Lower lobe of right lung (tissue), 2 donors: ENCODE data around the gene MCRIP2. TPM values are rescaled to one million over a fixed set of nuclear protein-coding genes. Genes with fewer than 3 reads are reported as not detected.
"Not testable (repeated sequence)": the region's sequence is repeated elsewhere in the genome, so short reads cannot be mapped to it uniquely, and the experiment has no call there.

Experiments used
- ATAC-seq, 2 donors: fragments of 200-7000 bp; cut with Tn5 transposase; one replicate each; pipeline ENCODE4 v1.9.1; 2020 to 2022; ENCODE audit warnings: mild to moderate bottlenecking in 2 of 2, moderate library complexity in 2 of 2
- DNase-seq: peaks from one replicate; pipeline ENCODE4 v3.0.0-alpha.2; 2020
- H3K27ac ChIP-seq: fragments of 200-600 bp; one replicate; pipeline ENCODE4 v1.8.0; 2022
- H3K27me3 ChIP-seq: fragments of 200-600 bp; one replicate; pipeline ENCODE4 v1.8.0; 2022; ENCODE audit warnings: low read depth
- H3K36me3 ChIP-seq: fragments of 200-600 bp; one replicate; pipeline ENCODE4 v1.8.0; 2022; ENCODE audit warnings: mild to moderate bottlenecking
- H3K4me1 ChIP-seq: fragments of 200-600 bp; one replicate; pipeline ENCODE4 v1.8.0; 2022
- H3K4me3 ChIP-seq: fragments of 200-600 bp; one replicate; pipeline ENCODE4 v1.8.0; 2022; ENCODE audit warnings: mild to moderate bottlenecking
- H3K9me3 ChIP-seq: fragments of 200-600 bp; one replicate; pipeline ENCODE4 v1.8.0; 2022
- intact Hi-C: fragments of 100-400 bp; cut with DNase I; formaldehyde crosslinking; loops from one replicate; pipeline ENCODE4 v1.11.0; 2022
- total RNA-seq: library from RNA; stranded (reverse); fragmentation: NEBNext Ultra II Directional; extraction: Animal tissue kit (Norgen Biotek cat#: 25700); gene quantifications from one replicate; pipeline ENCODE4 v1.2.1, GENCODE V29; 2021
- TF ChIP-seq, protein P1 (sequence below): fragments of 200-600 bp; IDR thresholded peaks from one replicate; pipeline ENCODE4 v1.8.0; 2022; ENCODE audit warnings: antibody characterized with exemption, mild to moderate bottlenecking
- donor health status: DM: no; HTN: yes; CAD: no; lungs with severe emphysema.

MCRIP2 gene
- total RNA-seq, 1 donor from 2014 or later: 47.7 TPM

DNA sequence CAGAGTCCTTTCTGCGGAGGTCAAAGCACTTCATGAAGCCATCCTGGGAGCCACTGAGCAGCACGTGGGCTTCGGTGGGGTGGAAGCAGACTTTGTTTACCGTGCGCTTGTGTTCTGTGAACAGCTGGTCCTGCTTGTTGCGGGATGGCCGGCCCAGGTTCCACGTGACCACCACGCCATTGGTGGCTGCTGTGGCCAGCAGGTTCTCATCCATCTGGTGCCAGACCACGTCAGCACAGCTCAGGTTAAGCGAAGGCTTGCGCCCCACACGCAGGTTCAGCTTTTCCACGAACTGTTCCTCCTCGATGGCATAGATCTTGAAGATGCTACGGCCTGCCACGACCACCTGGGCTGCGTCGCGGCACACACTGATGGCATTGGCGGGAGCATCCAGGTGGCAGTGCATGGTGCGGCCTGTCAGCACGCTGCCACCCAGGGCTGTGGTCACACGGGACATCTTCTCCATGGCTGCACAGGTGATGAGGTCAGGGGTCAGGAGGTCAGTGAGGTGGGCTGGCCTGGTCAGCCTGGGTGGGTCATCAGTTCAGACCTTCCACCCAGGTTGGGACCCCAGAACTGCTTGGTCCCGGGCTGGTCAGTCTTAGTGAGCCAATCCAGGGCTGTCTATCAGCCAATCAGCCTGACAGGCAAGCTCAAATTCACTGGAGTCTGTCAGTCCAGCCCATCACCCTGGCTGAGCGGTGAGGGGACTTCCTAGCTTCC lies 47.7 kb downstream of the MCRIP2 start:
- no peak for ATAC-seq
- Histone ChIP-seq H3K27ac (peak overlapping the region; percentile 88), H3K27me3 (peaks cover 24% of the 10 kb centered on the region), H3K4me3 (peak overlapping the region; percentile 90), H3K9me3 (no peaks in the 10 kb centered on the region), H3K4me1 (peaks cover 41% of the 10 kb centered on the region), H3K36me3 (peaks cover 16% of the 10 kb centered on the region)
- DNase-seq: no peak
- TF ChIP-seq, protein P1, sequence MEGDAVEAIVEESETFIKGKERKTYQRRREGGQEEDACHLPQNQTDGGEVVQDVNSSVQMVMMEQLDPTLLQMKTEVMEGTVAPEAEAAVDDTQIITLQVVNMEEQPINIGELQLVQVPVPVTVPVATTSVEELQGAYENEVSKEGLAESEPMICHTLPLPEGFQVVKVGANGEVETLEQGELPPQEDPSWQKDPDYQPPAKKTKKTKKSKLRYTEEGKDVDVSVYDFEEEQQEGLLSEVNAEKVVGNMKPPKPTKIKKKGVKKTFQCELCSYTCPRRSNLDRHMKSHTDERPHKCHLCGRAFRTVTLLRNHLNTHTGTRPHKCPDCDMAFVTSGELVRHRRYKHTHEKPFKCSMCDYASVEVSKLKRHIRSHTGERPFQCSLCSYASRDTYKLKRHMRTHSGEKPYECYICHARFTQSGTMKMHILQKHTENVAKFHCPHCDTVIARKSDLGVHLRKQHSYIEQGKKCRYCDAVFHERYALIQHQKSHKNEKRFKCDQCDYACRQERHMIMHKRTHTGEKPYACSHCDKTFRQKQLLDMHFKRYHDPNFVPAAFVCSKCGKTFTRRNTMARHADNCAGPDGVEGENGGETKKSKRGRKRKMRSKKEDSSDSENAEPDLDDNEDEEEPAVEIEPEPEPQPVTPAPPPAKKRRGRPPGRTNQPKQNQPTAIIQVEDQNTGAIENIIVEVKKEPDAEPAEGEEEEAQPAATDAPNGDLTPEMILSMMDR: no peak
- intact Hi-C loops: no loop called here

- intact Hi-C loops, DNase-seq, H3K27ac ChIP-seq, ATAC-seq, H3K9me3 ChIP-seq, H3K4me3 ChIP-seq: not testable (repeated sequence)
- Histone ChIP-seq H3K27me3 (peaks cover 41% of the 10 kb centered on the region), H3K4me1 (peaks cover 41% of the 10 kb centered on the region), H3K36me3 (peaks cover 12% of the 10 kb centered on the region)
Observed at GRCh38 chr16:691242-691641, 49.6 kb downstream of the MCRIP2 start.

- TF ChIP-seq, protein P1: no peak
- Histone ChIP-seq H3K4me1 (peaks cover 44% of the 10 kb centered on the region), H3K9me3 (no peaks in the 10 kb centered on the region), H3K36me3 (no peaks in the 10 kb centered on the region), H3K4me3 (no peak overlapping the region), H3K27ac (no peak overlapping the region), H3K27me3 (peaks cover 51% of the 10 kb centered on the region)
- intact Hi-C loops: no loop called here
- ATAC-seq (no peak), DNase-seq (no peak)
Observed at GRCh38 chr16:692356-693108, 50.9 kb downstream of the MCRIP2 start.

- no peak overlapping the region for H3K27ac ChIP-seq
- H3K4me1 ChIP-seq: peaks cover 44% of the 10 kb centered on the region
- intact Hi-C loops: no loop called here
- TF ChIP-seq, protein P1: no peak
- ATAC-seq: no peak
- H3K9me3 ChIP-seq: no peaks in the 10 kb centered on the region
- no peak for DNase-seq
- peaks cover 54% of the 10 kb centered on the region for H3K27me3 ChIP-seq
- H3K4me3 ChIP-seq: no peak overlapping the region
- no peaks in the 10 kb centered on the region for H3K36me3 ChIP-seq
Observed at GRCh38 chr16:693364-693763, 51.7 kb downstream of the MCRIP2 start.

DNA sequence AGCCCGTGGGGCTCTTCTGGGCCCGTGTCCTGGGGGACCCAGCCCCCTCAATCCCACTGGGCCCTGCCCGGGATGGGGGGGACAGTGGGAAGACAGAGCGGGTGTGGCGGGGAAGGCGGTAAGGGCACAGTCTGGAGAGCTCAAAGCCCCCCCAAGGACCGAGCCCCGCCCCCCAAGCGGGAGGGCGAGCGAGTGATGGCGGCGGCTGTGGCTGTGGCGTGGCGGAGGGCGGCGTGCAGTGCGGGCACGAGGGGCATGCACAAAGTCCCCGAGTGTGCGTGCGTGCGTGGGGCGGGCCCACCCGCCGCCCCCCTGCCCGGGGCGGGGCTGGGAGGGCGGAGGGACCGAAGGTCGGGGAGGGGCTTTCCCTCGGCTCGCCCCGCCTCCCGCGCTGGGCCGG lies 52.1 kb downstream of the MCRIP2 start:
- peaks cover 55% of the 10 kb centered on the region for H3K27me3 ChIP-seq
- intact Hi-C loops: no loop called here
- ATAC-seq (no peak), DNase-seq (no peak)
- H3K36me3 ChIP-seq: no peaks in the 10 kb centered on the region
- TF ChIP-seq, protein P1: no peak
- H3K4me1 ChIP-seq: peaks cover 40% of the 10 kb centered on the region
- H3K4me3 ChIP-seq: no peak overlapping the region
- H3K9me3 ChIP-seq: no peaks in the 10 kb centered on the region
- H3K27ac ChIP-seq: no peak overlapping the region
